H9 (cell line): Measurements from ENCODE around the gene TFAP2A. TPM values are rescaled to one million over a fixed set of nuclear protein-coding genes. Genes with fewer than 3 reads are reported as not detected.

ENCODE experiments used
- DNase-seq: peaks from one replicate; pipeline ENCODE4 v3.0.0-alpha.2; 2017
- H2AFZ ChIP-seq: one replicate; pipeline ENCODE4 v1.6.1; 2013; ENCODE audit warnings: mild to moderate bottlenecking, low read length, control low read depth, moderate library complexity
- H2AK5ac ChIP-seq: 2 replicates; pipeline ENCODE4 v1.6.1; 2013; ENCODE audit warnings: low read length, control low read depth, mixed read lengths; ENCODE audit not compliant: insufficient read length
- H2BK120ac ChIP-seq: one replicate; pipeline ENCODE4 v1.6.1; 2013; ENCODE audit warnings: low read depth, mild to moderate bottlenecking, low read length, control low read depth, inconsistent platforms; ENCODE audit not compliant: poor library complexity, severe bottlenecking
- H2BK12ac ChIP-seq: 2 replicates; pipeline ENCODE4 v1.6.1; 2013; ENCODE audit warnings: low read length, control low read depth, mixed read lengths, low read depth; ENCODE audit not compliant: insufficient read length
- H2BK15ac ChIP-seq: 2 replicates; pipeline ENCODE4 v1.6.1; 2013; ENCODE audit warnings: low read depth, low read length, control low read depth
- H2BK20ac ChIP-seq: one replicate; pipeline ENCODE4 v1.6.1; 2013; ENCODE audit warnings: low read depth, mild to moderate bottlenecking, low read length, control low read depth, inconsistent platforms; ENCODE audit not compliant: poor library complexity, severe bottlenecking
- H2BK5ac ChIP-seq: 2 replicates; pipeline ENCODE4 v1.6.1; 2013; ENCODE audit warnings: low read length, control low read depth, mixed read lengths; ENCODE audit not compliant: insufficient read length
- H3K14ac ChIP-seq: 2 replicates; pipeline ENCODE4 v1.6.1; 2013; ENCODE audit warnings: low read length, control low read depth; ENCODE audit not compliant: insufficient read depth
- H3K18ac ChIP-seq: 2 replicates; pipeline ENCODE4 v1.6.1; 2013; ENCODE audit warnings: low read depth, mild to moderate bottlenecking, mixed read lengths, low read length, control low read depth; ENCODE audit not compliant: insufficient read length
- H3K23ac ChIP-seq: 2 replicates; pipeline ENCODE4 v1.6.1; 2013; ENCODE audit warnings: low read length, control low read depth, mixed read lengths, low read depth; ENCODE audit not compliant: insufficient read length
- H3K23me2 ChIP-seq: 2 replicates; pipeline ENCODE4 v1.6.1; 2013; ENCODE audit warnings: low read depth, mild to moderate bottlenecking, mixed read lengths, low read length, control low read depth; ENCODE audit not compliant: insufficient read length, poor library complexity, severe bottlenecking
- H3K27ac ChIP-seq: 2 replicates; pipeline ENCODE4 v1.5.1; 2013; ENCODE audit warnings: low read length, control low read depth, mixed read lengths, low read depth; ENCODE audit not compliant: insufficient read length
- H3K27me3 ChIP-seq: 2 replicates; pipeline ENCODE4 v1.6.1; 2013; ENCODE audit warnings: low read length, control low read depth, inconsistent platforms; ENCODE audit not compliant: insufficient read depth
- H3K4ac ChIP-seq: 2 replicates; pipeline ENCODE4 v1.6.1; 2013; ENCODE audit warnings: low read depth, mild to moderate bottlenecking, control low read depth, inconsistent platforms, low read length, moderate library complexity
- H3K4me1 ChIP-seq: 2 replicates; pipeline ENCODE4 v1.6.1; 2013; ENCODE audit warnings: low read length, control low read depth, inconsistent platforms; ENCODE audit not compliant: insufficient read depth
- H3K4me2 ChIP-seq: 2 replicates; pipeline ENCODE4 v1.6.1; 2013; ENCODE audit warnings: low read length, control low read depth, mixed read lengths; ENCODE audit not compliant: insufficient read length, insufficient read depth
- H3K56ac ChIP-seq: 2 replicates; pipeline ENCODE4 v1.6.1; 2013; ENCODE audit warnings: low read depth, mild to moderate bottlenecking, mixed read lengths, low read length, control low read depth; ENCODE audit not compliant: insufficient read length
- H3K79me1 ChIP-seq: 2 replicates; pipeline ENCODE4 v1.6.1; 2013; ENCODE audit warnings: low read depth, mild to moderate bottlenecking, moderate library complexity, low read length, control low read depth, inconsistent platforms; ENCODE audit not compliant: insufficient read depth, poor library complexity, severe bottlenecking
- H3K79me2 ChIP-seq: 2 replicates; pipeline ENCODE4 v1.6.1; 2013; ENCODE audit warnings: low read length, control low read depth, inconsistent platforms; ENCODE audit not compliant: insufficient read depth
- H3K9ac ChIP-seq: 2 replicates; pipeline ENCODE4 v1.6.1; 2013; ENCODE audit warnings: low read length, control low read depth, mixed read lengths; ENCODE audit not compliant: insufficient read length; ENCODE audit errors: extremely low read depth
- H3K9me3 ChIP-seq: one replicate; pipeline ENCODE4 v1.6.1; 2013; ENCODE audit warnings: low read depth, low read length, inconsistent platforms; ENCODE audit not compliant: control insufficient read depth
- H3T11ph ChIP-seq: one replicate; pipeline ENCODE4 v1.6.1; 2013; ENCODE audit warnings: mild to moderate bottlenecking, low read length, control low read depth, inconsistent platforms
- H4K20me1 ChIP-seq: one replicate; pipeline ENCODE4 v1.6.1; 2013; ENCODE audit not compliant: control insufficient read depth, insufficient read length, insufficient read depth
- H4K5ac ChIP-seq: 2 replicates; pipeline ENCODE4 v1.6.1; 2013; ENCODE audit warnings: low read depth, mild to moderate bottlenecking, mixed read lengths, low read length, control low read depth; ENCODE audit not compliant: insufficient read length
- H4K8ac ChIP-seq: replicated peaks from 2 replicates; pipeline ENCODE4 v1.6.1; 2013; ENCODE audit warnings: low read length, control low read depth, mixed read lengths, low read depth; ENCODE audit not compliant: insufficient read length
- H4K91ac ChIP-seq: 2 replicates; pipeline ENCODE4 v1.6.1; 2013; ENCODE audit warnings: low read depth, mild to moderate bottlenecking, moderate library complexity, mixed read lengths, low read length, control low read depth; ENCODE audit not compliant: insufficient read length
- H3K27ac Mint-ChIP-seq, 3 experiments: 2 replicates in 2 of 3; 3 replicates in 1 of 3; pipeline ENCODE4 v1.8.0; 2020 to 2021; ENCODE audit warnings: mixed read lengths in 3 of 3, mild to moderate bottlenecking in 1 of 3, moderate library complexity in 1 of 3
- H3K27me3 Mint-ChIP-seq: 2 replicates; pipeline ENCODE4 v1.8.0; 2021; ENCODE audit warnings: low read depth, mild to moderate bottlenecking, moderate library complexity, mixed read lengths
- H3K36me3 Mint-ChIP-seq, 3 experiments: 2 replicates in 2 of 3; 3 replicates in 1 of 3; pipeline ENCODE4 v1.8.0; 2020 to 2021; ENCODE audit warnings: low read depth in 3 of 3, mixed read lengths in 3 of 3; ENCODE audit not compliant: insufficient read depth in 1 of 3
- H3K4me1 Mint-ChIP-seq, 2 experiments: 2 replicates each; pipeline ENCODE4 v1.8.0; 2020; ENCODE audit warnings: mixed read lengths in 2 of 2
- H3K4me3 Mint-ChIP-seq, 2 experiments: 2 replicates in 1 of 2; 3 replicates in 1 of 2; pipeline ENCODE4 v1.8.0; 2020 to 2021; ENCODE audit warnings: mild to moderate bottlenecking in 2 of 2, mixed read lengths in 2 of 2, moderate library complexity in 1 of 2
- H3K9me3 Mint-ChIP-seq, 2 experiments: 2 replicates in 1 of 2; 3 replicates in 1 of 2; pipeline ENCODE4 v1.8.0; 2020; ENCODE audit warnings: mild to moderate bottlenecking in 2 of 2, mixed read lengths in 2 of 2, moderate library complexity in 1 of 2
- CTCF ChIP-seq: fragments of 200-600 bp; sonication (generic); conservative IDR thresholded peaks from 3 replicates; pipeline ENCODE4 v1.8.0; 2021; ENCODE audit warnings: antibody characterized with exemption, mild to moderate bottlenecking
- WGBS: extraction: QIAGEN DNeasy Blood & Tissue Kit; methylation state at CpG from one replicate; pipeline ENCODE4 v1.1.7; 2013; ENCODE audit warnings: missing lambda C conversion rate, low lambda C conversion rate, mixed read lengths; ENCODE audit not compliant: insufficient read length; ENCODE audit errors: extremely low coverage; 5-methylcytosine and 5-hydroxymethylcytosine counted together
- total RNA-seq: library from RNA; stranded (reverse); gene quantifications from 2 replicates; pipeline ENCODE4 v1.2.1, GENCODE V29; 2021

TFAP2A gene
- total RNA-seq, 1 experiment from 2014 or later: 2.6 TPM

- Mint-ChIP-seq H3K4me3 (peak overlapping the region; percentile 37 to 69), H3K27me3 (peaks cover 99% of the 10 kb centered on the region), H3K27ac (peak overlapping the region in 2 of 3 experiments; percentile 41 to 54; a peak in 4 of 7 replicates), H3K36me3 (no peaks in the 10 kb centered on the region; a peak in 1 of 7 replicates), H3K4me1 (peaks cover 53 to 81% of the 10 kb centered on the region in 2 experiments), H3K9me3 (peaks cover 7 to 8% of the 10 kb centered on the region in 2 experiments; a peak in 4 of 5 replicates)
- Histone ChIP-seq H3K27ac (no peak overlapping the region), H3K56ac (no peak overlapping the region), H2AFZ (no peak overlapping the region), H3K14ac (no peak overlapping the region), H4K8ac (no peak overlapping the region), H2BK20ac (no peak overlapping the region), H3K27me3 (peaks cover 83% of the 10 kb centered on the region), H3K4me1 (peaks cover 3% of the 10 kb centered on the region; the same call in 1 of the 2 replicates), H3K9ac (no peak overlapping the region), H3T11ph (no peak overlapping the region), H3K4me2 (peak overlapping the region; percentile 4), H2BK12ac (no peak overlapping the region), H2BK5ac (no peak overlapping the region), H4K5ac (no peak overlapping the region), H2AK5ac (no peak overlapping the region), H3K79me1 (no peaks in the 10 kb centered on the region), H3K23ac (no peak overlapping the region), H2BK120ac (no peak overlapping the region), H3K18ac (no peak overlapping the region), H4K20me1 (no peaks in the 10 kb centered on the region), H3K4ac (no peak overlapping the region), H3K9me3 (no peaks in the 10 kb centered on the region), H2BK15ac (no peak overlapping the region), H3K79me2 (no peaks in the 10 kb centered on the region), H4K91ac (no peak overlapping the region), H3K23me2 (peaks cover 14% of the 10 kb centered on the region)
- DNase-seq: peak; percentile 89
- no CpG with 5 or more reads among the region's 48 CpGs for WGBS
- TF ChIP-seq CTCF: no peak
Measured at GRCh38 chr6:10416863-10417641, 2.2 kb upstream of the TFAP2A start.
